CD4-positive, CD25-positive, alpha-beta regulatory T cell (primary cell): ENCODE measurements around the gene SLC38A1. TPM values are rescaled to one million over a fixed set of nuclear protein-coding genes. Genes with fewer than 3 reads are reported as not detected.

ENCODE experiments used
- ATAC-seq, 2 donors: fragments of 150-1000 bp; cut with Tn5 transposase; one replicate each; pipeline ENCODE4 v1.10.0; 2021; ENCODE audit warnings: low read depth in 2 of 2, moderate number of reproducible peaks in 2 of 2, moderate library complexity in 1 of 2
- DNase-seq, 3 donors: peaks; one replicate each; pipeline versions ENCODE4 v3.0.0 to v3.0.0-alpha.2; 2012 to 2022; ENCODE audit warnings: mixed read lengths in 1 of 3
- H3K27ac ChIP-seq: one replicate; pipeline ENCODE4 v1.7.0; 2013; ENCODE audit warnings: mild to moderate bottlenecking, low read length; ENCODE audit not compliant: insufficient read depth, poor library complexity, severe bottlenecking
- H3K27me3 ChIP-seq: one replicate; pipeline ENCODE4 v1.7.0; 2013; ENCODE audit warnings: low read length; ENCODE audit not compliant: control insufficient read depth, insufficient read depth
- H3K36me3 ChIP-seq: one replicate; pipeline ENCODE4 v1.7.0; 2013; ENCODE audit warnings: mild to moderate bottlenecking, low read length, moderate library complexity; ENCODE audit not compliant: control insufficient read depth, insufficient read depth
- H3K4me1 ChIP-seq: 2 replicates; pipeline ENCODE4 v1.7.0; 2013; ENCODE audit warnings: mild to moderate bottlenecking, low read length; ENCODE audit not compliant: insufficient read depth, control insufficient read depth, poor library complexity, severe bottlenecking
- H3K4me3 ChIP-seq: one replicate; pipeline ENCODE4 v1.7.0; 2013; ENCODE audit warnings: low read depth, mild to moderate bottlenecking, low read length, moderate library complexity
- H3K9me3 ChIP-seq, 2 experiments: 1 replicate in 1 of 2; 2 replicates in 1 of 2; pipeline ENCODE4 v1.7.0; 2013; ENCODE audit warnings: low read length in 2 of 2, mild to moderate bottlenecking in 1 of 2, moderate library complexity in 1 of 2; ENCODE audit not compliant: control insufficient read depth in 2 of 2
- H3K27ac Mint-ChIP-seq, 3 donors: one replicate each; pipeline ENCODE4 v1.8.0; 2020 to 2022; ENCODE audit warnings: mild to moderate bottlenecking in 3 of 3, mixed read lengths in 3 of 3, moderate library complexity in 2 of 3
- H3K27me3 Mint-ChIP-seq: one replicate; pipeline ENCODE4 v1.8.0; 2022; ENCODE audit warnings: mild to moderate bottlenecking, mixed read lengths
- H3K36me3 Mint-ChIP-seq: one replicate; pipeline ENCODE4 v1.8.0; 2020; ENCODE audit warnings: mixed read lengths
- H3K4me1 Mint-ChIP-seq, 4 donors: one replicate each; pipeline ENCODE4 v1.8.0; 2020 to 2022; ENCODE audit warnings: mixed read lengths in 4 of 4, mild to moderate bottlenecking in 1 of 4
- H3K4me3 Mint-ChIP-seq, 4 donors: one replicate each; pipeline ENCODE4 v1.8.0; 2020 to 2022; ENCODE audit warnings: mild to moderate bottlenecking in 4 of 4, mixed read lengths in 4 of 4, moderate library complexity in 3 of 4
- H3K9me3 Mint-ChIP-seq, 7 donors: one replicate each; pipeline ENCODE4 v1.8.0; 2020 to 2022; ENCODE audit warnings: mixed read lengths in 7 of 7, mild to moderate bottlenecking in 3 of 7, moderate library complexity in 2 of 7
- polyA plus RNA-seq, 4 donors: library from polyadenylated mRNA; unstranded; fragments of 300-500 nt; fragmentation: Illumina TruSeq; gene quantifications; one replicate each; pipeline ENCODE4 v1.2.3, GENCODE V29; 2021
- total RNA-seq: library from RNA; stranded (reverse); gene quantifications from one replicate; pipeline ENCODE4 v1.2.3, GENCODE V29; 2022

SLC38A1 gene
- total and polyA plus RNA-seq, 5 donors from 2014 or later: 257 to 342 (median 276) TPM

- Mint-ChIP-seq H3K27ac (peak overlapping the region in 2 of 3 donors; percentile 69 to 79), H3K36me3 (no peaks in the 10 kb centered on the region), H3K27me3 (no peaks in the 10 kb centered on the region), H3K4me1 (peaks cover 13 to 21% (median 17%) of the 10 kb centered on the region in 4 donors), H3K4me3 (peak overlapping the region in 3 of 4 donors; percentile 55 to 91 (median 77)), H3K9me3 (peaks cover 0 to 3% (median 0%) of the 10 kb centered on the region in 7 donors)
- Histone ChIP-seq H3K27me3 (no peaks in the 10 kb centered on the region), H3K9me3 (no peaks in the 10 kb centered on the region), H3K4me1 (peaks cover 78% of the 10 kb centered on the region), H3K27ac (peak overlapping the region; percentile 96), H3K36me3 (peaks cover 18% of the 10 kb centered on the region), H3K4me3 (peak overlapping the region; percentile 90)
- ATAC-seq (no peak), DNase-seq (no peak)
Observed at GRCh38 chr12:46264057-46264456, 4.8 kb downstream of the SLC38A1 start.

GRCh38 chr12:46263140-46264016, 5.5 kb downstream of the SLC38A1 start:
- Histone ChIP-seq H3K27ac (peak overlapping the region; percentile 96), H3K9me3 (no peaks in the 10 kb centered on the region), H3K27me3 (no peaks in the 10 kb centered on the region), H3K36me3 (peaks cover 18% of the 10 kb centered on the region), H3K4me3 (peak overlapping the region; percentile 90), H3K4me1 (peaks cover 85% of the 10 kb centered on the region)
- DNase-seq (no peak), ATAC-seq (no peak)
- Mint-ChIP-seq H3K4me1 (peaks cover 17 to 27% (median 21%) of the 10 kb centered on the region in 4 donors), H3K27ac (peak overlapping the region in 2 of 3 donors; percentile 69 to 79), H3K9me3 (no peaks in the 10 kb centered on the region), H3K4me3 (peak overlapping the region in 3 of 4 donors; percentile 55 to 91 (median 77)), H3K36me3 (no peaks in the 10 kb centered on the region), H3K27me3 (no peaks in the 10 kb centered on the region)

GRCh38 chr12:46261646-46262045, 7.2 kb downstream of the SLC38A1 start:
- no peaks in the 10 kb centered on the region for H3K9me3 Mint-ChIP-seq
- H3K27ac Mint-ChIP-seq: peak overlapping the region in 1 of 3 donors; percentile 50
- peak overlapping the region; percentile 90 for H3K4me3 ChIP-seq
- peaks cover 29% of the 10 kb centered on the region for H3K36me3 ChIP-seq
- peaks cover 12% of the 10 kb centered on the region for H3K36me3 Mint-ChIP-seq
- no peaks in the 10 kb centered on the region for H3K27me3 Mint-ChIP-seq
- H3K4me1 Mint-ChIP-seq: peaks cover 26 to 43% (median 36%) of the 10 kb centered on the region in 4 donors
- H3K9me3 ChIP-seq: no peaks in the 10 kb centered on the region
- DNase-seq (no peak), ATAC-seq (no peak)
- peak overlapping the region; percentile 59 for H3K27ac ChIP-seq
- no peak overlapping the region for H3K4me3 Mint-ChIP-seq
- H3K4me1 ChIP-seq: peaks cover 97% of the 10 kb centered on the region
- no peaks in the 10 kb centered on the region for H3K27me3 ChIP-seq

- H3K27me3 Mint-ChIP-seq: no peaks in the 10 kb centered on the region
- H3K4me1 ChIP-seq: peaks cover 98% of the 10 kb centered on the region
Observed at GRCh38 chr12:46260913-46261476, 7.8 kb downstream of the SLC38A1 start.

GRCh38 chr12:46260124-46260912, 8.5 kb downstream of the SLC38A1 start:
- Histone ChIP-seq H3K27me3 (no peaks in the 10 kb centered on the region), H3K9me3 (no peaks in the 10 kb centered on the region), H3K36me3 (peaks cover 30% of the 10 kb centered on the region), H3K27ac (peak overlapping the region; percentile 52), H3K4me3 (peak overlapping the region; percentile 90), H3K4me1 (peaks cover 98% of the 10 kb centered on the region)
- H3K36me3 Mint-ChIP-seq: peaks cover 17% of the 10 kb centered on the region
- ATAC-seq (no peak), DNase-seq (no peak)
- no peak overlapping the region for H3K4me3 Mint-ChIP-seq
- no peak overlapping the region for H3K27ac Mint-ChIP-seq
- H3K27me3 Mint-ChIP-seq: no peaks in the 10 kb centered on the region
- no peaks in the 10 kb centered on the region for H3K9me3 Mint-ChIP-seq
- H3K4me1 Mint-ChIP-seq: peaks cover 33 to 56% (median 45%) of the 10 kb centered on the region in 4 donors

More at GRCh38 chr12:46260913-46261476, 7.8 kb downstream of the SLC38A1 start:
- Mint-ChIP-seq H3K4me3 (no peak overlapping the region), H3K36me3 (peaks cover 17% of the 10 kb centered on the region), H3K4me1 (peaks cover 30 to 49% (median 41%) of the 10 kb centered on the region in 4 donors), H3K27ac (peak overlapping the region in 1 of 3 donors; percentile 50), H3K9me3 (no peaks in the 10 kb centered on the region)
- H3K27ac ChIP-seq: peak overlapping the region; percentile 59
- H3K27me3 ChIP-seq: no peaks in the 10 kb centered on the region
- H3K4me3 ChIP-seq: peak overlapping the region; percentile 90
- H3K36me3 ChIP-seq: peaks cover 32% of the 10 kb centered on the region
- no peaks in the 10 kb centered on the region for H3K9me3 ChIP-seq
- ATAC-seq (no peak), DNase-seq (no peak)

- no peak for ATAC-seq
- peak overlapping the region; percentile 90 for H3K4me3 ChIP-seq
- H3K27ac ChIP-seq: peak overlapping the region; percentile 52
- no peak for DNase-seq
- no peaks in the 10 kb centered on the region for H3K27me3 ChIP-seq
- Mint-ChIP-seq H3K27me3 (no peaks in the 10 kb centered on the region), H3K4me1 (peaks cover 36 to 61% (median 48%) of the 10 kb centered on the region in 4 donors), H3K4me3 (no peak overlapping the region), H3K27ac (no peak overlapping the region), H3K36me3 (peaks cover 20% of the 10 kb centered on the region), H3K9me3 (no peaks in the 10 kb centered on the region)
- H3K4me1 ChIP-seq: peaks cover 94% of the 10 kb centered on the region
- H3K9me3 ChIP-seq: no peaks in the 10 kb centered on the region
- H3K36me3 ChIP-seq: peaks cover 32% of the 10 kb centered on the region
Observed at GRCh38 chr12:46259713-46260112, 9.1 kb downstream of the SLC38A1 start.

GRCh38 chr12:46259071-46259470, 9.8 kb downstream of the SLC38A1 start:
- H3K27me3 Mint-ChIP-seq: no peaks in the 10 kb centered on the region
- H3K27ac ChIP-seq: peak overlapping the region; percentile 52
- H3K27me3 ChIP-seq: no peaks in the 10 kb centered on the region
- no peaks in the 10 kb centered on the region for H3K9me3 ChIP-seq
- H3K27ac Mint-ChIP-seq: peak overlapping the region in 1 of 3 donors; percentile 15
- peaks cover 38% of the 10 kb centered on the region for H3K36me3 ChIP-seq
- DNase-seq (no peak), ATAC-seq (no peak)
- no peaks in the 10 kb centered on the region for H3K9me3 Mint-ChIP-seq
- H3K4me1 ChIP-seq: peaks cover 88% of the 10 kb centered on the region
- peak overlapping the region; percentile 45 for H3K4me3 ChIP-seq
- peak overlapping the region in 1 of 4 donors; percentile 3 for H3K4me3 Mint-ChIP-seq
- H3K4me1 Mint-ChIP-seq: peaks cover 42 to 65% (median 52%) of the 10 kb centered on the region in 4 donors
- peaks cover 27% of the 10 kb centered on the region for H3K36me3 Mint-ChIP-seq
